Keratinocyte (primary cell): Measurements from ENCODE around the gene SLC25A30. TPM values are rescaled to one million over a fixed set of nuclear protein-coding genes. Genes with fewer than 3 reads are reported as not detected.

Source experiments
- DNase-seq: peaks from one replicate; pipeline ENCODE4 v3.0.0-alpha.2; 2011; ENCODE audit warnings: low read depth, missing footprints, low spot score
- FAIRE-seq: peaks from 2 replicates; lab custom pipeline; 2011; peaks lifted over from hg19 to GRCh38; lab: Jason Lieb, UNC
- H2AFZ ChIP-seq: 2 replicates; pipeline ENCODE4 v1.6.0; 2012; ENCODE audit warnings: low read length, control low read depth, inconsistent platforms; ENCODE audit not compliant: control insufficient read depth
- H3K27ac ChIP-seq: 2 replicates; pipeline ENCODE4 v1.5.1; 2011; ENCODE audit warnings: low read length; ENCODE audit not compliant: control insufficient read depth, insufficient read depth
- H3K27me3 ChIP-seq: 3 replicates; pipeline ENCODE4 v1.6.0; 2011; ENCODE audit warnings: low read length; ENCODE audit not compliant: control insufficient read depth, insufficient read depth; ENCODE audit errors: extremely low read depth
- H3K36me3 ChIP-seq, 2 experiments: 2 replicates in 1 of 2; 3 replicates in 1 of 2; pipeline ENCODE4 v1.5.1; 2011; ENCODE audit warnings: low read length in 2 of 2, mild to moderate bottlenecking in 1 of 2; ENCODE audit not compliant: control insufficient read depth in 2 of 2, insufficient read depth in 2 of 2; ENCODE audit errors: extremely low read depth in 1 of 2
- H3K4me1 ChIP-seq: 3 replicates; pipeline ENCODE4 v1.5.1; 2011; ENCODE audit warnings: low read length; ENCODE audit not compliant: control insufficient read depth, insufficient read depth; ENCODE audit errors: extremely low read depth
- H3K4me2 ChIP-seq: 3 replicates; pipeline ENCODE4 v1.6.0; 2011; ENCODE audit warnings: low read depth, low read length; ENCODE audit not compliant: control insufficient read depth, insufficient read depth; ENCODE audit errors: extremely low read depth
- H3K4me3 ChIP-seq, 3 experiments: fragments of 200-600 bp in 1 of 3; sonication (generic) in 1 of 3; 2 replicates in 2 of 3; 3 replicates in 1 of 3; pipeline ENCODE4 v1.5.1; 2011 to 2016; ENCODE audit warnings: low read length in 3 of 3, mild to moderate bottlenecking in 3 of 3, control low read depth in 2 of 3, inconsistent platforms in 1 of 3, low read depth in 1 of 3, mixed read lengths in 1 of 3, mixed run types in 1 of 3, moderate library complexity in 1 of 3; ENCODE audit not compliant: control insufficient read depth in 2 of 3, insufficient read depth in 2 of 3; ENCODE audit errors: extremely low read depth in 1 of 3
- H3K79me2 ChIP-seq: 2 replicates; pipeline ENCODE4 v1.6.0; 2012; ENCODE audit warnings: low read length; ENCODE audit not compliant: control insufficient read depth, insufficient read depth
- H3K9ac ChIP-seq: 3 replicates; pipeline ENCODE4 v1.6.0; 2011; ENCODE audit warnings: low read length; ENCODE audit not compliant: control insufficient read depth, insufficient read depth; ENCODE audit errors: extremely low read depth
- H3K9me1 ChIP-seq: 3 replicates; pipeline ENCODE4 v1.6.0; 2011; ENCODE audit warnings: low read length; ENCODE audit not compliant: control insufficient read depth, insufficient read depth; ENCODE audit errors: extremely low read depth
- H3K9me3 ChIP-seq: 2 replicates; pipeline ENCODE4 v1.5.1; 2012; ENCODE audit warnings: low read depth, low read length; ENCODE audit not compliant: control insufficient read depth
- H4K20me1 ChIP-seq: 3 replicates; pipeline ENCODE4 v1.6.0; 2011; ENCODE audit warnings: low read length; ENCODE audit not compliant: control insufficient read depth, insufficient read depth; ENCODE audit errors: extremely low read depth
- EZH2 ChIP-seq: IDR thresholded peaks from one replicate; pipeline ENCODE4 v1.6.1; 2012; ENCODE audit warnings: inconsistent platforms, mild to moderate bottlenecking, low read length, moderate library complexity
- dilution Hi-C: fragments of 300-500 bp; cut with MboI; formaldehyde crosslinking; loops from one replicate; pipeline ENCODE4 v1.7.0; 2020; ENCODE audit warnings: low sequenced_read_pairs; ENCODE audit not compliant: extremely low pct_ligation_motif_present
- polyA plus RNA-seq, 5 experiments: library from polyadenylated mRNA; depleted of rRNA in 3 of 5; stranded (reverse) in 3 of 5; stranded (forward) in 1 of 5; unstranded in 1 of 5; fragments of >200 nt; gene quantifications; 1 replicate in 1 of 5; 2 replicates in 3 of 5; 3 replicates in 1 of 5; pipeline versions ENCODE4 v1.2.1 to v1.2.3, GENCODE V29; 2011 to 2012; ENCODE audit warnings: missing spikeins in 2 of 5, low read depth in 1 of 5, low replicate concordance in 1 of 5
- TF ChIP-seq, protein P1 (sequence below), 3 experiments: IDR thresholded peaks in 1 of 3; conservative IDR thresholded peaks in 1 of 3; optimal IDR thresholded peaks in 1 of 3; 2 replicates in 2 of 3; 3 replicates in 1 of 3; pipeline versions ENCODE3 to v1.5.1; 2011; ENCODE audit warnings: low read length in 3 of 3, mild to moderate bottlenecking in 3 of 3, moderate library complexity in 2 of 3, control low read depth in 1 of 3, inconsistent platforms in 1 of 3; ENCODE audit not compliant: insufficient read depth in 2 of 3; ENCODE audit errors: extremely low read depth in 1 of 3

The SLC25A30 gene
- polyA plus RNA-seq, 1 donor (not counting 4 experiments of a cell fraction or from before 2014, with no cell fraction given), result 24.5 TPM

DNA sequence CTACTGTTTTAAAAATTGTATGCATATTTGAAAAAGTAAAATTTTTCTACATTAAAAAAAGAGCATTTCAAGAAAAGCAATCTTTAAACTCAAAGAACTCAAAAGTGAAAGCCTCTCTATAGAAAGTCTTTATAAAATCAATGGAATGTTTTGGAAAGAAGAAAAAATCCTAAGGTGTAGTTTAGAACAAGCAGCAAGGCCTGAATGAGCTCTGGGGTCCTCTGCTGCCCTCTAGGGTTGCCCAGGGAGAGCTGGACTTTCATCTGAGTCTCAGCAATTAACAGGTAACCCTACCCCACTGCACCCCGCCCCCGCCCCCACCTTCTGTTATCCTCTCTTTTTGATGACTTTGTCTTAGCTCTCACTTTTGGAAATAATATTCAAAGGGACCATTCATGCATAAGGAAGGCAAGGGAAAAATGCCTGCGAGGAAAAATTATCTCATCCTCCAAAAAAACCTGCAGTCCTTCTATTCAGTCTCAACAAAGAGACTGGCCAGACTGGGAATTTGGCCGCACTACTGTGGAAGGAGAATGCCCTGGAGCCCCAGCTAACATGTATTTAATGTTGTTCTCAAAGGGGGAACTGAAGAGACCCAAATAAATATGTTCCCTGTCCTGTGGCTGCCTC lies 24.1 kb downstream of the SLC25A30 start:
- H3K4me2 ChIP-seq, result no peak overlapping the region
- dilution Hi-C loops, result no loop called here
- peaks cover 12 to 13% of the 10 kb centered on the region in 2 experiments for H3K36me3 ChIP-seq
- TF ChIP-seq, protein P1, sequence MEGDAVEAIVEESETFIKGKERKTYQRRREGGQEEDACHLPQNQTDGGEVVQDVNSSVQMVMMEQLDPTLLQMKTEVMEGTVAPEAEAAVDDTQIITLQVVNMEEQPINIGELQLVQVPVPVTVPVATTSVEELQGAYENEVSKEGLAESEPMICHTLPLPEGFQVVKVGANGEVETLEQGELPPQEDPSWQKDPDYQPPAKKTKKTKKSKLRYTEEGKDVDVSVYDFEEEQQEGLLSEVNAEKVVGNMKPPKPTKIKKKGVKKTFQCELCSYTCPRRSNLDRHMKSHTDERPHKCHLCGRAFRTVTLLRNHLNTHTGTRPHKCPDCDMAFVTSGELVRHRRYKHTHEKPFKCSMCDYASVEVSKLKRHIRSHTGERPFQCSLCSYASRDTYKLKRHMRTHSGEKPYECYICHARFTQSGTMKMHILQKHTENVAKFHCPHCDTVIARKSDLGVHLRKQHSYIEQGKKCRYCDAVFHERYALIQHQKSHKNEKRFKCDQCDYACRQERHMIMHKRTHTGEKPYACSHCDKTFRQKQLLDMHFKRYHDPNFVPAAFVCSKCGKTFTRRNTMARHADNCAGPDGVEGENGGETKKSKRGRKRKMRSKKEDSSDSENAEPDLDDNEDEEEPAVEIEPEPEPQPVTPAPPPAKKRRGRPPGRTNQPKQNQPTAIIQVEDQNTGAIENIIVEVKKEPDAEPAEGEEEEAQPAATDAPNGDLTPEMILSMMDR (optimal IDR thresholded peaks at IDR 0.05 in 1 of 3, IDR thresholded peaks at IDR 0.05 in 1 of 3, conservative IDR thresholded peaks at IDR 0.05 in 1 of 3; ENCODE audit: extremely low read depth in 1 of 3, insufficient read depth in 2 of 3, low read length in 3 of 3), result peak; percentile 53 to 78 (median 75)
- no peak for TF ChIP-seq EZH2
- H3K9ac ChIP-seq, result no peak overlapping the region
- H3K4me3 ChIP-seq, result no peak overlapping the region
- H3K9me3 ChIP-seq, result no peaks in the 10 kb centered on the region
- H2AFZ ChIP-seq, result no peak overlapping the region
- no peaks in the 10 kb centered on the region for H3K79me2 ChIP-seq
- H3K9me1 ChIP-seq, result no peaks in the 10 kb centered on the region
- no peaks in the 10 kb centered on the region for H4K20me1 ChIP-seq
- H3K4me1 ChIP-seq, result no peaks in the 10 kb centered on the region
- no peaks in the 10 kb centered on the region for H3K27me3 ChIP-seq
- H3K27ac ChIP-seq, result no peak overlapping the region
- FAIRE-seq, result no peak
- no peak for DNase-seq

DNA sequence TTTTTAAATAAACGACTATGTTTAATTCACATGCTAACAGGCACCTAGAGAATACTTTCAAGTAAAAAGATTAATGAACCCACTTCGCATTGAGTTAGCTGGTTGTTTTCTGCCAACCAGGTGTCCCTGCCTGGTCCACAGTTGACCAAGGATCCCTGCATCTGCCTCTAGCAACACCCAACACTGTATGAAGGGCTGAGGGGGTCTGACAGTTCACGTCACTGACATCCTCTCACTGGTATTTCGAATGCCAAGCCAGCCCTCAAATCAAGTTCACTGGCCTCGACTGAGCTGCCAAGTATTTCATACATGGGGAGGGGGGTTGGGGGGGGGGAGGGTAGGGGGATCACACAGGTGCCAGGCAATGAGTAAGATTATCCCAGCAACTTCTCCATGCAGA lies 25.4 kb downstream of the SLC25A30 start:
- Histone ChIP-seq H3K4me3 (no peak overlapping the region), H3K79me2 (no peaks in the 10 kb centered on the region), H3K27me3 (no peaks in the 10 kb centered on the region), H3K9me1 (no peaks in the 10 kb centered on the region), H3K36me3 (peaks cover 7 to 9% of the 10 kb centered on the region in 2 experiments), H4K20me1 (no peaks in the 10 kb centered on the region), H3K4me1 (no peaks in the 10 kb centered on the region), H2AFZ (no peak overlapping the region), H3K9me3 (no peaks in the 10 kb centered on the region), H3K4me2 (no peak overlapping the region), H3K9ac (no peak overlapping the region), H3K27ac (no peak overlapping the region)
- no peak for FAIRE-seq
- TF ChIP-seq EZH2, result no peak
- TF ChIP-seq, protein P1 (optimal IDR thresholded peaks at IDR 0.05 in 1 of 3, IDR thresholded peaks at IDR 0.05 in 1 of 3, conservative IDR thresholded peaks at IDR 0.05 in 1 of 3; ENCODE audit: extremely low read depth in 1 of 3, insufficient read depth in 2 of 3, low read length in 3 of 3), result no peak
- no peak for DNase-seq
- dilution Hi-C loops, result no loop called here
